ENCODE data around the gene BBS10.

DNA sequence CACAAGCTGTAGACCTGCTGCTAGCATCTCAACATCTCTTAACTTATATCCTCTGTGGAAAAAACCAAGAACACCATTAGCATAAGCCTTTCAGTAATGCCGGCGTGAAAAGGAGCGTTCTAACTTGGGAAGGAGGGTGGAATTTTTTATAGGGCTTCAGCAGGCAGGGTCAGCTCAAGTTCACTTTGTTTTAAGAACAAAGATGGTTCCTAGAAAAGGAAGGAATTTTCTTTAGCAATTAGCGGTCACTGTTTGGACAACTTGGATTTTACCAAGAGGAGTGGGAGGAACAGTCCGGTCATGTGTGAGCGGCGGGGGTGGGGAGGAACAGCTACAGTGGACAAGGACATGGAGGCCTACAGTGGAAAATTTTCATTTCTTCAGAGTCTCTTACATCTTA lies 35.9 kb downstream of the BBS10 start:
- no peak for TF ChIP-seq EZH2 (IDR thresholded peaks at IDR 0.05; ENCODE audit: low read length, unreplicated experiment)
- TF ChIP-seq, protein P1, sequence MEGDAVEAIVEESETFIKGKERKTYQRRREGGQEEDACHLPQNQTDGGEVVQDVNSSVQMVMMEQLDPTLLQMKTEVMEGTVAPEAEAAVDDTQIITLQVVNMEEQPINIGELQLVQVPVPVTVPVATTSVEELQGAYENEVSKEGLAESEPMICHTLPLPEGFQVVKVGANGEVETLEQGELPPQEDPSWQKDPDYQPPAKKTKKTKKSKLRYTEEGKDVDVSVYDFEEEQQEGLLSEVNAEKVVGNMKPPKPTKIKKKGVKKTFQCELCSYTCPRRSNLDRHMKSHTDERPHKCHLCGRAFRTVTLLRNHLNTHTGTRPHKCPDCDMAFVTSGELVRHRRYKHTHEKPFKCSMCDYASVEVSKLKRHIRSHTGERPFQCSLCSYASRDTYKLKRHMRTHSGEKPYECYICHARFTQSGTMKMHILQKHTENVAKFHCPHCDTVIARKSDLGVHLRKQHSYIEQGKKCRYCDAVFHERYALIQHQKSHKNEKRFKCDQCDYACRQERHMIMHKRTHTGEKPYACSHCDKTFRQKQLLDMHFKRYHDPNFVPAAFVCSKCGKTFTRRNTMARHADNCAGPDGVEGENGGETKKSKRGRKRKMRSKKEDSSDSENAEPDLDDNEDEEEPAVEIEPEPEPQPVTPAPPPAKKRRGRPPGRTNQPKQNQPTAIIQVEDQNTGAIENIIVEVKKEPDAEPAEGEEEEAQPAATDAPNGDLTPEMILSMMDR (conservative IDR thresholded peaks at IDR 0.05; ENCODE audit: low read depth, low read length), result no peak
- TF ChIP-seq EZH2phosphoT487 (IDR thresholded peaks at IDR 0.05; ENCODE audit: borderline replicate concordance, low read length), result no peak

All from PC-3 (cell line).